Measurements from ENCODE around the gene SH2D4B.

DNA sequence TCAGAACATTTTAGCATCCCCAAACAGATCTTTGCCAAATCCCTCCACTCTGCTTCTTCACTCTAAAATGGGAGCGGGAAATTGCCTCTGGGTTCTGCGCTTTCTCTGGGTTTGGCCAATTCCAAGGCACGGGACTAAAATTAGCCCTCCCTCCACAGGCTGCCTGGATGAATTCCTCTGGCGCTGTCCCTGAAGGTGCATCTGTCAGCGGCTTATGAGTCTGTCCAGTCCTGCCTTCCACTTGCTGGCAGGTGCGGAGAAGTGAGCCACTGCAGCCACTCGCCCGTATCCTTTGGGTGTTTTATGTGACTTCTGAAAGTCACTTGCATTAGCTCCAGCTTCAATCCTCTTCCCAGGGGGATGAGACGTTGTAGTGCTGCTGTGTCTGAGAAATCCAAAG lies 121.6 kb downstream of the SH2D4B start:
- TF ChIP-seq EP300 (IDR thresholded peaks at IDR 0.05) (no peak), POLR2AphosphoS5 (IDR thresholded peaks at IDR 0.05) (no peak)

Data from sigmoid colon (tissue), 4 donors.